Thoracic aorta (tissue), 2 donors: ENCODE data around the gene SUSD2. TPM values are rescaled to one million over a fixed set of nuclear protein-coding genes. Genes with fewer than 3 reads are reported as not detected.

Experiments used
- ATAC-seq: fragments of 150-250 bp; one replicate; pipeline ENCODE4 v1.8.0; 2017; ENCODE audit warnings: low read depth; ENCODE audit not compliant: insufficient number of reproducible peaks, low FRiP score
- DNase-seq: peaks from one replicate; pipeline ENCODE4 v3.0.0-alpha.2; 2020; ENCODE audit warnings: low spot score
- H3K27ac ChIP-seq, 2 donors: fragments of 200-600 bp; sonication (generic); 1 replicate in 1 of 2; 2 replicates in 1 of 2; pipeline ENCODE4 v1.5.1; 2016; ENCODE audit warnings: mild to moderate bottlenecking in 2 of 2, moderate library complexity in 2 of 2
- H3K27me3 ChIP-seq: fragments of 200-600 bp; sonication (generic); replicated peaks from 2 replicates; pipeline ENCODE4 v1.6.0; 2016; ENCODE audit warnings: mild to moderate bottlenecking; ENCODE audit not compliant: insufficient read depth
- H3K36me3 ChIP-seq: fragments of 200-600 bp; sonication (generic); one replicate; pipeline ENCODE4 v1.5.1; 2016
- H3K4me1 ChIP-seq, 2 donors: fragments of 200-600 bp; sonication (generic); 1 replicate in 1 of 2; 2 replicates in 1 of 2; pipeline versions ENCODE4 v1.5.1 to v1.6.0; 2016; ENCODE audit warnings: low read depth in 2 of 2, mild to moderate bottlenecking in 1 of 2; ENCODE audit not compliant: control insufficient read depth in 1 of 2
- H3K4me3 ChIP-seq: fragments of 200-600 bp; sonication (generic); 2 replicates; pipeline ENCODE4 v1.5.1; 2016; ENCODE audit warnings: mild to moderate bottlenecking
- H3K9me3 ChIP-seq: fragments of 200-600 bp; sonication (generic); 2 replicates; pipeline ENCODE4 v1.5.1; 2016
- total RNA-seq, 2 donors: library from RNA; depleted of rRNA; stranded (reverse); fragments of >200 nt; gene quantifications; one replicate each; pipeline versions ENCODE4 v1.1.0 to v1.2.3, GENCODE V29; 2016
- TF ChIP-seq, protein P1 (sequence below): fragments of 200-600 bp; sonication (generic); IDR thresholded peaks from one replicate; pipeline ENCODE4 v1.5.1; 2019; ENCODE audit warnings: antibody characterized with exemption

SUSD2 gene
- total RNA-seq, 2 donors from 2014 or later = 16.8 to 43.2 TPM

DNA sequence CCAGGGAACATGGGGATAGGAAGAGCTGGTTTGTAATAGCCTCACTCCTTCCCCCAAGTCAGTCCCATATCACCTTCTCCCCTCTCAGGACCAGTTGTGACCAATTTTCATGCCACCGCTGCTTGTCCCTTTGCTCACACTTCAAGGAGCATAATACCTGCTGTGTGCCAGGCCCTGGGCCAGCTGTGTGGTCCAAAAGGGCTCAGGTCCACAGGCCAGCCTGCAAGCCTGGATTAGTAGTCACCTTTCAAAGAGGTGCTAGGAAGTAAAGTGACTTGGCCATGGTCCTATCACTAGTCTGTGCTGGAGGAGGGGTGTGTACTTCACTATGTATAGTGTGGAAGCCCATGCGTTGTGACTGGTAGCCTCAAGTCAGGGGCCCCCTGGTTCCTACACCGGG, 38.5 kb upstream of the SUSD2 start:
- no peaks in the 10 kb centered on the region for H3K9me3 ChIP-seq
- H3K4me1 ChIP-seq = peaks cover 45 to 81% of the 10 kb centered on the region in 2 donors
- TF ChIP-seq, protein P1, sequence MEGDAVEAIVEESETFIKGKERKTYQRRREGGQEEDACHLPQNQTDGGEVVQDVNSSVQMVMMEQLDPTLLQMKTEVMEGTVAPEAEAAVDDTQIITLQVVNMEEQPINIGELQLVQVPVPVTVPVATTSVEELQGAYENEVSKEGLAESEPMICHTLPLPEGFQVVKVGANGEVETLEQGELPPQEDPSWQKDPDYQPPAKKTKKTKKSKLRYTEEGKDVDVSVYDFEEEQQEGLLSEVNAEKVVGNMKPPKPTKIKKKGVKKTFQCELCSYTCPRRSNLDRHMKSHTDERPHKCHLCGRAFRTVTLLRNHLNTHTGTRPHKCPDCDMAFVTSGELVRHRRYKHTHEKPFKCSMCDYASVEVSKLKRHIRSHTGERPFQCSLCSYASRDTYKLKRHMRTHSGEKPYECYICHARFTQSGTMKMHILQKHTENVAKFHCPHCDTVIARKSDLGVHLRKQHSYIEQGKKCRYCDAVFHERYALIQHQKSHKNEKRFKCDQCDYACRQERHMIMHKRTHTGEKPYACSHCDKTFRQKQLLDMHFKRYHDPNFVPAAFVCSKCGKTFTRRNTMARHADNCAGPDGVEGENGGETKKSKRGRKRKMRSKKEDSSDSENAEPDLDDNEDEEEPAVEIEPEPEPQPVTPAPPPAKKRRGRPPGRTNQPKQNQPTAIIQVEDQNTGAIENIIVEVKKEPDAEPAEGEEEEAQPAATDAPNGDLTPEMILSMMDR = no peak
- no peaks in the 10 kb centered on the region for H3K36me3 ChIP-seq
- H3K27ac ChIP-seq = peak overlapping the region; percentile 81 to 91
- H3K27me3 ChIP-seq = no peaks in the 10 kb centered on the region
- no peak overlapping the region for H3K4me3 ChIP-seq
- ATAC-seq (no peak), DNase-seq (no peak)

DNA sequence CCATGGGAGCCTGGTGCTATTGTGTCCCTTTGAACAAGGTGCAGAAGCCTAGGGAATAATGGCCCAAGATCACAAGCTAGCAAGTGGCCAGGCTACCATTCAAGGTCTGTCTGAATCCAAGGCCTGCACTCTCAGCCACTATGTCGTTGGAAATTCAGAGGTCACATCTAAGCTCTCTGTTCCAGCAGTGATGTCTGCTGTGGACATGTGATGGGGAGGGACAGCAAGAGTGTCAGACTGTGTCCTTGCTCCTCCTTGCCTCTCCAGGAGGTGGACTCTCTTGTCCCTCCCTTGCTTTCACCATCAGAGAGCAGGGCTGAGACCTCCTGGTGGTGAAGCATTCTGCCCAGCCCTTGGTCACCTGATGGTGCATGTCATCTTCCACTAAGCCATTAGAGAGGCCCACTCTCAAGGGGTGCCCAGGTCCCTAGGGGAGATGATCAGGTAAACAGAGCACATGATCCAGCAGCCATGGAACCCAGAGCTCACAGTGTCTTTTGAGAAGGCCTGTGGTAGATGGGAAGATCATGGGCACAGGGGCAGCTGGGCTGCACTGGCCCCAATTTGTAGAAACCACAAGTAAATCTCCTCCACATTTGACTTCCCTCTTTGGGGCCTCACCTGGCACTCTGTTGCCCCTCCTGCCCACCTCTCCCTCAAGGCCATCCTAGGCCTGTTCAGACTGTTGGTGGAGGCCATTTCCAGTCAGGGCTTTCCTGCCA, 37.1 kb upstream of the SUSD2 start:
- DNase-seq = no peak
- Histone ChIP-seq H3K36me3 (no peaks in the 10 kb centered on the region), H3K9me3 (no peaks in the 10 kb centered on the region), H3K4me3 (no peak overlapping the region), H3K27ac (peak overlapping the region; percentile 81 to 91), H3K27me3 (no peaks in the 10 kb centered on the region), H3K4me1 (peaks cover 53 to 93% of the 10 kb centered on the region in 2 donors)
- TF ChIP-seq, protein P1 = no peak
- no peak for ATAC-seq

DNA sequence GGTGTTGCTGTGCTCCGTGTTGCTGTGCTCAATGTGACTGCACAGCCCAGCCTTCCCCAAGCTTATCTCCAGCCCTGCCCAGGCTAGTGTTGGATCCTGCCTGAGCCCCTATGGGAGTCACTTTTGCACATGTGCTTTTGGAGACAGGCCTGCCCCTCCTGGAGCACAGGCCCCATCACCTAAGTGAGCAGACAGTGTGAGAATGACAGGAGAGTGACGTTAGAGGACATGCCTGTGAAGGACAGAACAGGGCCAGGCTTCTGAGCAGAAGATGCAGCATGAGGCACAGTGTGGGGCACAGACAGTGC, 36.6 kb upstream of the SUSD2 start:
- Histone ChIP-seq H3K4me1 (peaks cover 53 to 93% of the 10 kb centered on the region in 2 donors), H3K4me3 (no peak overlapping the region), H3K27me3 (no peaks in the 10 kb centered on the region), H3K9me3 (no peaks in the 10 kb centered on the region), H3K36me3 (no peaks in the 10 kb centered on the region), H3K27ac (peak overlapping the region; percentile 81 to 91)
- no peak for DNase-seq
- TF ChIP-seq, protein P1 = no peak
- ATAC-seq = no peak

DNA sequence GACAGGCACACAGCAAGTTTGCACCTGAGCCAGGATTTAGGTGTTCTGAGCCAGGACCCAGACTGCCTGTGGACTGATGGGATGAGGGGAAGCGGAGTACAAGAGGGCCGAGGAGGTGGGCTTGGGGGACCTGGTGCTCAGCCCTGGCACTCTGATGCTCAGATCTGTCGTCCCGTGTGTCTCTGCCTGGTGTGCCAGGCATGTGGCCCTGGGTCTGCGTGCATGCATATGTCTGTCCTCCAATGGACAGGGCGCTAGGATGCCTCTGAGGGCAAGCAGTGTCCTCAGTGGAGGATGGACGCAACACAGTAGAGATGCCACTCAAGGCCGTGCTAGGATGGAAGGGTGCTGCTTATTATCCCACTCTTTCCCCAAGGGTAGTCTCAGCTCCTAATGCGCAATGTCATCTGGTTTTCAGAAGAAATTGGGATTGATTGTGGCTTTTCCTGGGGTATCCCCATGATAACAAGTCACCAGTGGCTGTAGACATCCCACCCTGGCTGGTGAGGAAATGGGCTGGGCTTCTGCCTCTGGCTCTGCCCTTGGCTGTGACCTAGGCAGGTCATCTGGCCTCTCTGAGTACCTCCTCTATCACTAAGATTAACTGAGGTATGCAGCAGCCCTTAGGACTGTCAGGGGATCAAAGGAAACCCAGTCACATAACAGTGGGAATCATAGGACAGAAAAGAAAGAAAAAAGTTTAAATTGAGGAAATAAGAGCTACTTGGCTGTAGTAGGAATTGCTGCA, 35.7 kb upstream of the SUSD2 start:
- Histone ChIP-seq H3K4me1 (peaks cover 48 to 84% of the 10 kb centered on the region in 2 donors), H3K36me3 (no peaks in the 10 kb centered on the region), H3K27me3 (no peaks in the 10 kb centered on the region), H3K27ac (peak overlapping the region; percentile 81 to 91), H3K9me3 (no peaks in the 10 kb centered on the region), H3K4me3 (peak overlapping the region; percentile 57)
- TF ChIP-seq, protein P1 = no peak
- DNase-seq = no peak
- no peak for ATAC-seq

DNA sequence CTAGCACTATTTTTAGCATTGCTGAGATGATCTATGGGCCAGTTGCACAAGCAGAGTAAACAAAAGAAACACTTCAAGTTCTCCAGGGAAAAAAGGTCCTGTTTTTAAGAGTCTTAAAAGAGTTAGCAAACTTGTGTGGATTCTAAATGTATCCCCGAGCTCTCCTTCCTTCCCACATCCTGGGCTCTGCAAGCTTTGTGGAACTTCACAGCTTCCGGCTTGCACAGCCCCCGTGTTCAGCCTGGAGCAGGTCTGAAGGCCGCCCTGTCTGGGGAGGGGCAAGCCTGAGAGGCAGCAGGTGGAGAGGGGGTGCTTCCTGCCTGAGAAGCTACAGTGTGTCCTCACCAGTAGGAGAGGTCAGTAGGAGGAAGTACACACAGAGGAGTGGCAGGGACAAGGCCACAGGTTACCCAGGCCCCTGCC, 35.1 kb upstream of the SUSD2 start:
- DNase-seq (no peak), ATAC-seq (no peak)
- H3K4me1 ChIP-seq = peaks cover 45 to 78% of the 10 kb centered on the region in 2 donors
- H3K27ac ChIP-seq = peak overlapping the region; percentile 87 to 91
- H3K27me3 ChIP-seq = no peaks in the 10 kb centered on the region
- H3K9me3 ChIP-seq = no peaks in the 10 kb centered on the region
- peak overlapping the region; percentile 57 for H3K4me3 ChIP-seq
- TF ChIP-seq, protein P1 = no peak
- no peaks in the 10 kb centered on the region for H3K36me3 ChIP-seq
